Esophagus squamous epithelium (tissue), 5 donors: Measurements from ENCODE around the gene DCST2. TPM values are rescaled to one million over a fixed set of nuclear protein-coding genes. Genes with fewer than 3 reads are reported as not detected.

Experiments
- DNase-seq: peaks from one replicate; lab custom pipeline; 2025; lab: John Stamatoyannopoulos, UW
- H3K27ac ChIP-seq, 4 donors: fragments of 200-600 bp; sonication (generic); one replicate each; pipeline ENCODE4 v1.5.1; 2016 to 2019; ENCODE audit warnings: mild to moderate bottlenecking in 1 of 4
- H3K27me3 ChIP-seq, 4 donors: fragments of 200-600 bp; sonication (generic); 1 replicate in 3 of 4; 2 replicates in 1 of 4; pipeline versions ENCODE4 v1.5.1 to v1.6.0; 2017 to 2021; ENCODE audit warnings: antibody characterized with exemption in 1 of 4
- H3K36me3 ChIP-seq, 3 donors: fragments of 200-600 bp; sonication (generic); one replicate each; pipeline ENCODE4 v1.5.1; 2016 to 2019
- H3K4me1 ChIP-seq, 3 donors: fragments of 200-600 bp; sonication (generic); one replicate each; pipeline ENCODE4 v1.5.1; 2017 to 2019
- H3K4me3 ChIP-seq, 4 donors: fragments of 200-600 bp; sonication (generic); 1 replicate in 3 of 4; 2 replicates in 1 of 4; pipeline ENCODE4 v1.5.1; 2016 to 2019; ENCODE audit warnings: mild to moderate bottlenecking in 2 of 4, moderate library complexity in 1 of 4
- H3K9me3 ChIP-seq, 3 donors: fragments of 200-600 bp; sonication (generic); one replicate each; pipeline ENCODE4 v1.5.1; 2016 to 2019
- POLR2A ChIP-seq, 4 donors: fragments of 450-650 bp; IDR thresholded peaks; one replicate each; pipeline ENCODE4 v1.6.1; 2017; ENCODE audit warnings: antibody characterized with exemption in 4 of 4, mild to moderate bottlenecking in 4 of 4, moderate library complexity in 3 of 4
- WGBS, 2 donors: methylation state at CpG; one replicate each; pipeline ENCODE4 v1.1.5; 2018; 5-methylcytosine and 5-hydroxymethylcytosine counted together
- intact Hi-C: fragments of 100-400 bp; cut with DNase I; formaldehyde crosslinking; loops from one replicate; pipeline ENCODE4 v1.15.0; 2022
- total RNA-seq, 4 donors: library from RNA; depleted of rRNA; stranded (reverse); fragments of >200 nt; gene quantifications; one replicate each; pipeline ENCODE4 v1.1.0, GENCODE V29; 2016
- TF ChIP-seq, protein P1 (sequence below), 6 experiments: fragments of 450-650 bp in 4 of 6; fragments of 200-600 bp in 2 of 6; sonication (generic) in 2 of 6; IDR thresholded peaks; one replicate each; pipeline ENCODE4 v1.5.1; 2016 to 2019; ENCODE audit warnings: antibody characterized with exemption in 6 of 6, mild to moderate bottlenecking in 4 of 6, moderate library complexity in 4 of 6
- donor health status: DM: yes; HTN: yes; CAD: no.

Gene DCST2
- total RNA-seq, 4 donors from 2014 or later: 0.11 to 8.2 (median 0.18) TPM

DNA sequence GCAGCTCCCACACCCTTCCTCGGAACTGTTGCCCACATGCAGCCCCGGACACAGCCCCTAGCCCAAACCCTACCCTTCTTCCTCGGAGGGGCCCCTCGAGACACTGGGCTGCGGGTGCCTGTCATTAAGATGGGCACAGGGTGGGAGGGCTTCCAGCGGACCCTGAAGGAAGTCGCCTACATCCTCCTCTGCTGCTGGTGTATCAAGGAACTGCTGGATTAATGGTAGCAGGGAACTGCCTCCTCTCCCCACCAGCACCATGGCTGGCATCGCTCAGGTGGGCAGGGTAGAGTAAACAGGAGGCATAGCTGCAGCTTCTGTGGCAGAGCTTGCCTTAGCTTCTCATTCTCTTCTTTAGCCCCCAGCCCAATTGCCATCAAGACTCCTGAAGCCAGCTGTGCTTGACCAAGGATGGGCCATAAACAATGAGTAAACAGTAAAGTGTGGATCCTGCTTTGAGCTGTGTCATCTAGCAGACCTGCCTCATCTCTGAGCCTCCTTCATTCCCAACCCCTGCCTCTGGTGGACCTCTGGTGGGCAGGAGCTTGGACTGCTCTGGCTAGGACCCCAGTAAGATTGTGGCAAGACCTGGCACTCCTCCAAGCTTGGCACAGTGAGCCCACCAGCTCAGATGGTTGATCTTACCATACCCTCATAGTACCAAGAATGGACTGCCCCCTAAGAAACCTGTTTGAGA, 39.9 kb downstream of the DCST2 start, which contains the start of gene LENEP:
TSS of gene LENEP (plus strand) at position 15 of the 697 bp plus-strand sequence. CDS start at position 37, 22 bp downstream.
- peak within 1 kb of the TSS in 1 of 4 donors; percentile 13 for H3K27ac ChIP-seq
- no peaks in the 10 kb centered on the region for H3K27me3 ChIP-seq
- WGBS, 2 donors: 80% methylated on average over 2 of the region's 8 CpGs; no CpG with 5 or more reads in 1 of the 2 donors
- H3K36me3 ChIP-seq: peaks cover 7 to 48% (median 15%) of the 10 kb centered on the region in 3 donors
- intact Hi-C loops: no loop called here
- TF ChIP-seq POLR2A (IDR thresholded peaks at IDR 0.05): no peak
- TF ChIP-seq, protein P1, sequence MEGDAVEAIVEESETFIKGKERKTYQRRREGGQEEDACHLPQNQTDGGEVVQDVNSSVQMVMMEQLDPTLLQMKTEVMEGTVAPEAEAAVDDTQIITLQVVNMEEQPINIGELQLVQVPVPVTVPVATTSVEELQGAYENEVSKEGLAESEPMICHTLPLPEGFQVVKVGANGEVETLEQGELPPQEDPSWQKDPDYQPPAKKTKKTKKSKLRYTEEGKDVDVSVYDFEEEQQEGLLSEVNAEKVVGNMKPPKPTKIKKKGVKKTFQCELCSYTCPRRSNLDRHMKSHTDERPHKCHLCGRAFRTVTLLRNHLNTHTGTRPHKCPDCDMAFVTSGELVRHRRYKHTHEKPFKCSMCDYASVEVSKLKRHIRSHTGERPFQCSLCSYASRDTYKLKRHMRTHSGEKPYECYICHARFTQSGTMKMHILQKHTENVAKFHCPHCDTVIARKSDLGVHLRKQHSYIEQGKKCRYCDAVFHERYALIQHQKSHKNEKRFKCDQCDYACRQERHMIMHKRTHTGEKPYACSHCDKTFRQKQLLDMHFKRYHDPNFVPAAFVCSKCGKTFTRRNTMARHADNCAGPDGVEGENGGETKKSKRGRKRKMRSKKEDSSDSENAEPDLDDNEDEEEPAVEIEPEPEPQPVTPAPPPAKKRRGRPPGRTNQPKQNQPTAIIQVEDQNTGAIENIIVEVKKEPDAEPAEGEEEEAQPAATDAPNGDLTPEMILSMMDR (IDR thresholded peaks at IDR 0.05): no peak
- no peak within 1 kb of the TSS for H3K4me3 ChIP-seq
- peaks cover 3 to 41% (median 4%) of the 10 kb centered on the region in 3 donors for H3K4me1 ChIP-seq
- no peak for DNase-seq
- no peaks in the 10 kb centered on the region for H3K9me3 ChIP-seq

DNA sequence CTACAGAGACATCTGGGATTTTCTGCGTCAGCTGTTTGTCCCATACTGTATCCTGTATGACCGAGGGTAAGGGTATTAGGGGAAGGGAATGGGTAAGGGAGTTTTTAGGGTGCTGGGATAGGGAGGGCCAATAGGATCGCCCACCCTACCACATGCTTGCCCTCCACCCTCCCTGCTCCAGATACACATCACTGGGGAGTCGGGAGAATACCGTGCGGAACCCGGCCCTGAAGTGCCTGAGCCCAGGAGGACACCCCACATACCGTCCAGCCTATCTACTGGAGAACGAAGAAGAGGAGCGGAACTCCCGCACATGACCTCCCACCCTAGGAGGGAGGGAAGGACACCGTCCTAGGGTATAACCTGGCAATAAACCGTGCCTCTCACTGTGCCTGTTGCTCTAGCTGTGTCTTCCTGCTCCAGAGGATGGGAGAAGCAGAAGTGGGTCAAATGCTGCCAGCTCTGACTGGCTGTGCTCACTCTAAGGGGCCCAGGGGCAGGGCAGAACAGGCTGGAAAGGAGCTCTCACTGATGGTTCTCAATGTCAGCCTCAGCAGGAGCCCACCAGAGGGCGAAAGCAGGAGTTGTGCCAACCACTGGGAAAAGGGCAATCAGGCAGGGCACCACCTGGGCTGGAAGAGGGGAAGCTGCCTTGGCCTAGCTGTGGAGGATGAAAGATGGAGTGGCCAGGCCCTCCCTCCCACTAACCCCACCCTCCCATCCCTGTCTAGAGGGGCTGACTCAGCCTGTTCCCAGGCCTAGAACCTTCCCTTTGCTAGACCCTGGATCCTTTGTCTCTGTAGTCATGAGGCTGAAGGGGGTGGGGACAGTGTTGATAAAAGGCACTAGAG, 40.6 kb downstream of the DCST2 start:
- intact Hi-C loops: no loop called here
- no peak for DNase-seq
- no peaks in the 10 kb centered on the region for H3K27me3 ChIP-seq
- no peak overlapping the region for H3K27ac ChIP-seq
- H3K9me3 ChIP-seq: no peaks in the 10 kb centered on the region
- 80 to 88% methylated on average over 4 to 9 of the region's 14 CpGs for WGBS, 2 donors
- H3K4me3 ChIP-seq: no peak overlapping the region
- TF ChIP-seq POLR2A (IDR thresholded peaks at IDR 0.05): no peak
- TF ChIP-seq, protein P1 (IDR thresholded peaks at IDR 0.05): no peak
- H3K4me1 ChIP-seq: peaks cover 0 to 41% (median 3%) of the 10 kb centered on the region in 3 donors
- peaks cover 9 to 56% (median 15%) of the 10 kb centered on the region in 3 donors for H3K36me3 ChIP-seq

DNA sequence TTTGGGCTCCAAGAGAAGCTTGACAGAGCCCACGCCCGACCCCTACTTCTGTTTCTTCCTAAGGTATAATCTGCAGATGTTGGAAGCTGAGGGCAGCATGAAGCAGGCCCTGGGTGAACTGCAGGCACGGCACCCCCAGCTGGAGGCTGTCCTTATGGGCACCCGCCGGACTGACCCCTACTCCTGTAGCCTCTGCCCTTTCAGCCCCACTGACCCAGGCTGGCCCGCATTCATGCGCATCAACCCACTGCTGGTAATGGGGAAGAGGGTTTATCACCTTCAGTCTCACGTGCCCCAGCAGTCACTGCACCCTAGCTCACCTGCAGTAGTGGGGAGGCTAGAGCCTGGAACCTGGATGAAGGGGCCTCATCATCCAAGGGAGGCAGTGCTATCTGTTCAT, 43.3 kb downstream of the DCST2 start:
- TF ChIP-seq, protein P1 (IDR thresholded peaks at IDR 0.05): no peak
- TF ChIP-seq POLR2A (IDR thresholded peaks at IDR 0.05): no peak
- no peak for DNase-seq
- Histone ChIP-seq H3K27me3 (no peaks in the 10 kb centered on the region), H3K4me3 (no peak overlapping the region), H3K4me1 (peaks cover 0 to 46% (median 3%) of the 10 kb centered on the region in 3 donors), H3K27ac (no peak overlapping the region), H3K36me3 (peaks cover 14 to 70% (median 15%) of the 10 kb centered on the region in 3 donors), H3K9me3 (no peaks in the 10 kb centered on the region)
- intact Hi-C loops: no loop called here
- 85 to 96% methylated on average over 5 to 8 of the region's 8 CpGs for WGBS, 2 donors

DNA sequence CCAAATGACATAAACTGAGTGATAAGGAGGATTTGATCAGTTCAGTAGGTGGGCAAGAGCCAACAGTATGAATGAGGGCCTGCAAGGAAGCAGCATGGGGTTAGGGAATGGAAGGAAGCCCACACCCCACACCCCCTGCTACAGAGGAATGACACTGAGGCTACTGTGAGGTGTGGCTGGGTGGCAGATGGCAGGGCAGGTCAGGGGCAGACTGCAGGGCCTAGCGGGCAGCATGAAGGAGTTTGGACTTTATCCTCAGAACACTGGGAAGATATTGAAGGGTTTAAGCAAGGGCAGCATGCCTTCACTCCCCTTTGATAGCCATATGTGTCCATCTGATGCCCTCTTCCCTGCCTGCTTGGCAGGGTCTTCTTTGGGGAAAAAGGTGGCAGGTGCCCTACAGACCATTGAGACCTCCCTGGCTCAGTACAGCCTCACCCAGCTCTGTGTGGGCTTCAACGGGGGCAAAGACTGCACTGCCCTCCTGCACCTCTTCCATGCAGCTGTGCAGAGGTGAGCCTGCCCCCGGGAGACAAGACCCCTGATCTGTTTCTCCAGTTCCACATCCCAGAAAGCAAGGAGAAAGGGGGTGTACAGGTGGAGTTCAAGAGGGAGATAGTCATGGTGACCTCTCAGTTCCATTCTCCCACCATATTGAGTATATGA, 44.3 kb downstream of the DCST2 start:
- DNase-seq: no peak
- Histone ChIP-seq H3K27ac (no peak overlapping the region), H3K9me3 (no peaks in the 10 kb centered on the region), H3K4me3 (no peak overlapping the region), H3K36me3 (peaks cover 14 to 70% (median 15%) of the 10 kb centered on the region in 3 donors), H3K4me1 (peaks cover 3 to 50% (median 3%) of the 10 kb centered on the region in 3 donors), H3K27me3 (no peaks in the 10 kb centered on the region)
- intact Hi-C loops: no loop called here
- no peak for TF ChIP-seq POLR2A (IDR thresholded peaks at IDR 0.05)
- TF ChIP-seq, protein P1 (IDR thresholded peaks at IDR 0.05): no peak
- whole genome bisulfite sequencing, 2 donors: 75% methylated on average over 2 of the region's 3 CpGs; no CpG with 5 or more reads in 1 of the 2 donors
